Erythroblast (primary cell): ENCODE results near the gene A1CF.

Experiments
- GATA1 ChIP-seq: IDR thresholded peaks from 2 replicates; pipeline ENCODE4 v1.6.1; 2011; ENCODE audit warnings: low read depth, mild to moderate bottlenecking, control low read depth, low read length, moderate library complexity
- POLR2A ChIP-seq: IDR thresholded peaks from 2 replicates; pipeline ENCODE4 v1.6.1; 2011; ENCODE audit warnings: mild to moderate bottlenecking, low read length

DNA sequence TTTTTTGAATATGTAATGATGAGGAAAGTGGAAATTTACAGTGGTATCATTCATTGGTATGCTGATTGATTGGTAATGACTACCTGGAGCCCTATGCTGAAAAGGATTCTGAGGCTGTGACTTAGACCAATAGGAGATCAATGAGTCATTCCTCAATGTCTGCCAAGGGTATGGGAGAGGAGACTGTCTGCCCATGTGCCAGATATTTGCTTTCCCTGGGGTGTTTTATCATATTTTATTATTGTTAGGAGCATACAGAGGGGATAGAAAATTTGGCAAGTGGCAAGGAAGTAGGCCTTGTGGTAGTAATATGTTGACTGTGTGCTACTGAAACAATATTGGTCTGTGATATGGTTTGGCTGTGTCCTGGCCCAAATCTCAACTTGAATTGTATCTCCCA is 90.9 kb downstream of the A1CF start:
- TF ChIP-seq POLR2A (no peak), GATA1 (no peak)
